ENCODE results near the gene TPK1. TPM values are rescaled to one million over a fixed set of nuclear protein-coding genes. Genes with fewer than 3 reads are reported as not detected.
"Not testable (repeated sequence)": the region's sequence is repeated elsewhere in the genome, so short reads cannot be mapped to it uniquely, and the experiment has no call there.

Gene TPK1
- total RNA-seq, 1 donor from 2014 or later: 4.0 TPM

DNA sequence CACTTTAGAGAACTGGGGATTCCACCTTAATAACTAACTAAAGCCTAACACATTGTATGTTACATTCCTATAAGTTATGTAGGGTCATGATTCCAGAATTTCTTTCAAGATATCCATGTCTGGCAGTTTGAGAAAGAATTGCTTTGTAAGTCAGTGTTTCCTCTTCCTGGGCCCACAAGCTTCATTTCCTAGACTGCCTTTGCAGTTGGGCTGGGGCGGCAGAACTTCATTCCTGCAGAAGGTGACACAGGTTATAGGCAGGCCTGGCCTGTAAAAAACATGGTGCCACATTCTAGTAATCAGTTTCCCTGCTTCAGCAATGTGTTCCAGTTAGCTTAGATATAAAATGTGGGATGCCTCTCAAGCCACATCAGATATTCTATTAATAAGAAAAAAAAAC, 248.2 kb downstream of the TPK1 start:
- Mint-ChIP-seq H3K27ac (ENCODE audit: unreplicated experiment) (no peak overlapping the region), H3K4me3 (no peak overlapping the region), H3K27me3 (ENCODE audit: low read depth) (no peaks in the 10 kb centered on the region), H3K36me3 (ENCODE audit: low read depth) (no peaks in the 10 kb centered on the region), H3K4me1 (no peaks in the 10 kb centered on the region), H3K9me3 (no peaks in the 10 kb centered on the region)
- TF ChIP-seq, protein P1, sequence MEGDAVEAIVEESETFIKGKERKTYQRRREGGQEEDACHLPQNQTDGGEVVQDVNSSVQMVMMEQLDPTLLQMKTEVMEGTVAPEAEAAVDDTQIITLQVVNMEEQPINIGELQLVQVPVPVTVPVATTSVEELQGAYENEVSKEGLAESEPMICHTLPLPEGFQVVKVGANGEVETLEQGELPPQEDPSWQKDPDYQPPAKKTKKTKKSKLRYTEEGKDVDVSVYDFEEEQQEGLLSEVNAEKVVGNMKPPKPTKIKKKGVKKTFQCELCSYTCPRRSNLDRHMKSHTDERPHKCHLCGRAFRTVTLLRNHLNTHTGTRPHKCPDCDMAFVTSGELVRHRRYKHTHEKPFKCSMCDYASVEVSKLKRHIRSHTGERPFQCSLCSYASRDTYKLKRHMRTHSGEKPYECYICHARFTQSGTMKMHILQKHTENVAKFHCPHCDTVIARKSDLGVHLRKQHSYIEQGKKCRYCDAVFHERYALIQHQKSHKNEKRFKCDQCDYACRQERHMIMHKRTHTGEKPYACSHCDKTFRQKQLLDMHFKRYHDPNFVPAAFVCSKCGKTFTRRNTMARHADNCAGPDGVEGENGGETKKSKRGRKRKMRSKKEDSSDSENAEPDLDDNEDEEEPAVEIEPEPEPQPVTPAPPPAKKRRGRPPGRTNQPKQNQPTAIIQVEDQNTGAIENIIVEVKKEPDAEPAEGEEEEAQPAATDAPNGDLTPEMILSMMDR (conservative IDR thresholded peaks at IDR 0.05): no peak
- no peak for DNase-seq (ENCODE audit: low read depth, low spot score)

DNA sequence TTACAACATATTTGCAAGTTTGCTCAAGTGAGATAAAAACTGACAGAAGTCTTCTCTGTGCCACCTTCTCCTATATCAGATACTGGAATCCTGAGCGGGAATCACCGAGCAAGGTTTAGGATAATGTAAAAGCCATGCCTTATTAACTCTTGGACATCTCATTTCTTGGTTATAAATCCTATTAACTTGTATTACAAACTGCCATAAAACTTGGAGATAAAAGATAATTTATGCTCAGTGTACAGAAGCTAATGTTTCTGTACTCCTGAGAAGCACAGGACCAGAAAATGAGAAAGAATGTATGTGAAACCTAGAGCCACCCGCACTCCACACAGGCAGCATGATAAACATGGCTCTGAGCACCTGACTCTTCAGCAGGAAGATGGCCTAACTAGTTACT, 251.1 kb downstream of the TPK1 start:
- Mint-ChIP-seq H3K4me1 (no peaks in the 10 kb centered on the region), H3K4me3 (no peak overlapping the region), H3K27ac (ENCODE audit: unreplicated experiment) (no peak overlapping the region), H3K36me3 (ENCODE audit: low read depth) (no peaks in the 10 kb centered on the region), H3K27me3 (ENCODE audit: low read depth) (no peaks in the 10 kb centered on the region), H3K9me3 (no peaks in the 10 kb centered on the region)
- TF ChIP-seq, protein P1 (conservative IDR thresholded peaks at IDR 0.05): no peak
- DNase-seq (ENCODE audit: low read depth, low spot score): no peak

DNA sequence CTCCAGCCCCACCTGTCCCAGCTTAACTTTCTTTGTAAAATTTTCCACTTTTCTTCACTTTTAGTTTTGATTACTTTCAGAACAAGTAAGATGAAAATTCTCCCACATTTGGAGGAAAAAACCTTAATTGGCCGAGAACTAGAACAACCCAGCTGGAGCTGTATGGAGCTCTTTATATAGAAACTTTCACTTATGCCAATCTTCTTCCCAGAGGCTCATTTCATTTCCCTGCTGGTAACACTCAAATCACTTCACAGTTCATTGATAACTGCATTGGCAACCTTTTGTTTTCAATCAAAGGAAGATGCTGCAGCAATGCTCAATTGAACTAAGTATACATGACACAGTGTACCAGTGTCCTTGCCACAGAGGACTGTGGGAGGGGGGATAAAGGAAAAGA, 256.2 kb downstream of the TPK1 start:
- no peak overlapping the region for H3K27ac Mint-ChIP-seq (ENCODE audit: unreplicated experiment)
- DNase-seq (ENCODE audit: low read depth, low spot score): no peak
- H3K9me3 Mint-ChIP-seq: no peaks in the 10 kb centered on the region
- H3K4me1 Mint-ChIP-seq: no peaks in the 10 kb centered on the region
- TF ChIP-seq, protein P1 (conservative IDR thresholded peaks at IDR 0.05): no peak
- no peaks in the 10 kb centered on the region for H3K27me3 Mint-ChIP-seq (ENCODE audit: low read depth)
- H3K36me3 Mint-ChIP-seq (ENCODE audit: low read depth): no peaks in the 10 kb centered on the region
- no peak overlapping the region for H3K4me3 Mint-ChIP-seq

DNA sequence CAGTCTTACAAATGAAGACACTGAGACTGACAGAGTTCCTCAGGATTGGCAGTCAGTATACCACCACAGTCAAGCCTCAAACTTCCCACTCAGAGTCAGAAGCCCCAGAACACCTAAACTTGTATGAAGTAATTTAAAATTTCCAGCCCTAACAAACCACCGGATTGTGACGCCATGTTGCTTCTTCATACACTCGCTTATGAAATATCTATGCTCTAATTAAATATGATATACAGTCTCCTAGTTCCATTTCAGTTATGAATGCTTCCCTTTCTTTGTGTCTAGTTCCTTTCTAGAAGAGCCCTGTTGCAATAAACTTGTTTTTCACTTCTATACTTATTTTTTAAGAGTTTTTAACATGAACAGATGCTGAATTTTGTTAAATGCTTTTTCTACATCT, 260.4 kb downstream of the TPK1 start:
- no peak for DNase-seq (ENCODE audit: low read depth, low spot score)
- Mint-ChIP-seq H3K4me1 (no peaks in the 10 kb centered on the region), H3K9me3 (peaks cover 2% of the 10 kb centered on the region), H3K27ac (ENCODE audit: unreplicated experiment) (no peak overlapping the region), H3K27me3 (ENCODE audit: low read depth) (no peaks in the 10 kb centered on the region), H3K4me3 (no peak overlapping the region), H3K36me3 (ENCODE audit: low read depth) (no peaks in the 10 kb centered on the region)
- TF ChIP-seq, protein P1 (conservative IDR thresholded peaks at IDR 0.05): no peak

DNA sequence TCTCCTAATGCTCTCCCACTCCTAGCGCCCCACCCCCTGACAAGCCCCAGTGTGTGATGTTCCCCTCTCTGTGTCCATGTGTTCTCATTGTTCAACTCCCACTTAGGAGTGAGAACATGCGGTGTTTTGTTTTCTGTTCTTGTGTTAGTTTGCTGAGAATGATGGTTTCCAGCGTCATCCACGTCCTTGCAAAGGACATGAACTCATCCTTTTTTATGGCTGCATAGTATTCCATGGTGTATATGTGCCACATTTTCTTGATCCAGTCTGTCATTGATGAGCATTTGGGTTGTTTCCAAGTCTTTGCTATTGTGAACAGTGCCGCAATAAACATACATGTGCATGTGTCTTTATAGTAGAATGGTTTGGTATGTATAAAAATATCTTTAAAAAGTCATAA, 261.1 kb downstream of the TPK1 start:
- not testable (repeated sequence) for H3K27ac Mint-ChIP-seq (ENCODE audit: unreplicated experiment)

DNA sequence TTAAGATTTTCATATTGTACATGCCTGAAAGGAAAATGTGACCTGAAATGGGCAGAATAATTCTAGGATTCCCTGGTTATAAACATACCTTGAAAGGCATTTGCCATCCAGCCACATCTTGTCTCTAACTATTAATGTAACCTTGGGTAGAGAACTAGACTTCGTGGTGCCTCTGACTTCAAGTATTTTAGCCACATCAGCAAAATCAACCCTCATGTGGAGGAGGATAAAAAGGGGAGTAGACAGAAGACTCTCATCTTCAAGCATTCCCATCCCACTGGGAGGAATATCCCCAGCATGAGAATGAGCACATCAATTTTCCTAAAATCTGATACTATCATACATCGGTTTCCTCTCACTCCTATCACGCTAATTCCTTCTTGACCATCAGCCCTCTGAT, 267.6 kb downstream of the TPK1 start:
- no peak for DNase-seq (ENCODE audit: low read depth, low spot score)
- no peak overlapping the region for H3K4me3 Mint-ChIP-seq
- no peak overlapping the region for H3K27ac Mint-ChIP-seq (ENCODE audit: unreplicated experiment)
- H3K36me3 Mint-ChIP-seq (ENCODE audit: low read depth): no peaks in the 10 kb centered on the region
- no peaks in the 10 kb centered on the region for H3K4me1 Mint-ChIP-seq
- H3K9me3 Mint-ChIP-seq: peaks cover 2% of the 10 kb centered on the region
- no peaks in the 10 kb centered on the region for H3K27me3 Mint-ChIP-seq (ENCODE audit: low read depth)
- TF ChIP-seq, protein P1 (conservative IDR thresholded peaks at IDR 0.05): no peak

More for the DNA sequence above, 261.1 kb downstream of the TPK1 start:
- not testable (repeated sequence) for H3K36me3 Mint-ChIP-seq (ENCODE audit: low read depth); H3K4me3 Mint-ChIP-seq; H3K27me3 Mint-ChIP-seq (ENCODE audit: low read depth); H3K9me3 Mint-ChIP-seq; DNase-seq (ENCODE audit: low read depth, low spot score); H3K4me1 Mint-ChIP-seq
